ENCODE measurements around the gene CSRP2.

CSRP2 gene

GRCh38 chr12:76878899-76879709 lies at the start of gene CSRP2:
CSRP2 (minus strand) TSS chr12:76879019; CDS start chr12:76866260, 12,759 bp downstream.
- peak; percentile 40 for DNase-seq (ENCODE audit: low read depth)

- peak; percentile 2 for DNase-seq (ENCODE audit: low read depth)
Observed at GRCh38 chr12:76927170-76927784, 48.5 kb upstream of the CSRP2 start.

GRCh38 chr12:76925135-76925534 lies 46.3 kb upstream of the CSRP2 start:
- no peak for DNase-seq (ENCODE audit: low read depth)

DNA sequence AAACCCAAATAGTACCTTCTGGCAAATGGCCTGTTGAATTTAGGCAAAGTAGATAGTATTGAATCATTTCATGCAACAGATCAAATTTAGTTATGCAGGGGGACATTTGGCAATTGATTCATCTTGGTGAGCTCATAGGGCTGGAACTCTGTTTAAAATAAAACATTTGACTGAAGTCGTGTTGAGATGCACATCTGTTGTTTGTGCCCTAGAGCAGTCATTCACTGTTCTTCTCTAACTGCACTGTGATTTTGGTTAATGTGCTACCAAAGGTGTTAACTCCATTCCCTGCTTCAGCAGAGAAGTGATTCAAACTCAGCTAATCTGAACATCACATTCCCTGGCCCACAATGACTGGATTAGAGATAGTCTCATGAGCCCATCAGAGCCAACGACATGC lies 44.0 kb upstream of the CSRP2 start:
- DNase-seq (ENCODE audit: low read depth), result no peak

DNA sequence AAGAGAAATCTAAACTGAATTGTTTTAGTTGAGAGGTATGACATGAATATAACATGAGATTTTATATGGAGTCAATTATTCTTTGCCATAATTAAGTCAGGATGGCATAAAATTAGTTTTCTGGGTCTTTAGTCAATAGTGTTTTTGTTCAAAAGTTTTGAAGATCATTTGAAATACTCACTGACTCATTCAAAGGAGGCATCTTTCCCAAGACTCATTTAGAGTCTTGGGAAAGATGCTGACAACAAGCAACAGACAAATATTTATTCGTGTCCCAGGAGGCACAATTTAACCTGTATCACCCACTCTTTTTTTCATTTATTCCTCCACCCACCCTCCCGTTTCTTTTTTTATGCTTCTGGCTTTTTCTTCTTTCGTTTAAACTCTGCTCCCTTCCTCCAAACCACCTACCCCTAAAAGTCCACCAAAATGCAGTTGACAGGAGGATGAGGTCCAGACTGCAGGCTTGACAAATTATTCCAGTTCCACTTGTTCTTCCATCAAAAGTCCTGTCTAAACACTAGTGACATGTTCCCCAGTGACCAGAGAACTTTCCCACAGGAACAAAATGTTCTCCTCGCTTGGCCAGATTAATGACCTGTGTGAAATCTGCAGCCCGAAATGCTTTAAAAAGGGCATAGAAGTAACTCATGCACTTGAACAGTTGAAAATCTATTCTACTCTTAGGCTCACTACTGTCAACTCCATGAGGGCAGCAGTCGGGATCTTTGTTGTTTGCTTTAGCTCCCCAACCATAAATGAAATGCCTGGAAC lies 43.3 kb upstream of the CSRP2 start:
- DNase-seq (ENCODE audit: low read depth), result no peak

DNA sequence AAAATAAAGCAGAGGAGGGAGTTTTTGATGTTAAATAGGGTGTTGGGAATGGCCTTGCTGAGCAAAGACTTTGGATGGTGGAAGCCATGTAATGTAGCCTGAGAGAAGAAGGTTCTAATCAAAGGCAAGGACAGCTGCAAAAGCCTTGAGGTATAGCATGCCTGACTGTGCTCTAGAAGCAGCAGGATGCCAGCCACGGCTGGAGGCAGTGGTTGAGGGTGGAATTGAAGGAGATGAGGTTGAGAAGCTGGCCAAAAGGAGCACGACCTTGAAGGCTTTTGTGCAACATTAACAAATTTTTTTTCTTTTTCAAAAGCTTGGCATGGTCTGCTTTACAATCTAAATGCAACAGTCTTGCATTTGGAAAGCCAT lies 42.3 kb upstream of the CSRP2 start:
- DNase-seq (ENCODE audit: low read depth), result no peak

- no peak for DNase-seq (ENCODE audit: low read depth)
Observed at GRCh38 chr12:76920172-76921099, 41.6 kb upstream of the CSRP2 start.

DNA sequence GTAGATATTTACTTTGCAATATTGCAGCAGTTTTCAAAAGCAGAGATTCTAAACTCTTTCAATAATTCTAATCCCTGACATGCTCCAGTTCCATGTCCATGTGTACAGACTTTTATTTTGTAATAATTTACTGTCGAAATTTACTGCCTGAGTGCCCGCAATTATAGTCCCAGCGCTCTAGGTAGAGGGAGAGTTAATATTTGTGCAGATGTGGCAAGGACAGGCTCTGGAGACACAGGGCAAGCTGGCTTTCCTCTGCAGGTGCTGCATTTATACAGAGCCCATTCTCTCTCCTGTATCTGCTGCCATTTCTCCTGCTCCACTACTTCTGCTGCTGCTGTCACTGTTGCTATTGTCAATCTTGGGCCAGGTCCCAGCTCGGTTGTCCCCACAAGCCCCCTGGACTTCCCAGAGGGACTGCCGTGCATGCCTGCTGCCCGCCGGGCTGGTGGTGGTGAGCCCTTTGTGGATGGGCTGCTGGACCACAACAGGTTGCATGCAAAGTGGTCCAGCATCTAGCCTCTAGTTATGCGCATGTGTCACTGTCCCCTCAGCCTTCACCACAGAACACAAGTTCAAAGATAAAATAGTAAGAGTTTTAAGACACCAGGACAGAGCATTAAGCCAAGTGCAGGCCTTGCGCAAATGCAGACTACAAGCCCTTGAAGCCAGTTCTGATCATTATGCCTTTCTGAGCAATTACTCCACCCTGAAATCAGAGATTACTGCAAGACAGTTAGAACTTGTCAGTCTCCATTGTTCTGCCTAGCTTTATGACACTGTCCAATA lies 40.8 kb upstream of the CSRP2 start:
- DNase-seq (ENCODE audit: low read depth), result no peak

GRCh38 chr12:76916170-76916540 lies 37.3 kb upstream of the CSRP2 start:
- no peak for DNase-seq (ENCODE audit: low read depth)

- no peak for DNase-seq (ENCODE audit: low read depth)
Observed at GRCh38 chr12:76915361-76916169, 36.7 kb upstream of the CSRP2 start.

DNA sequence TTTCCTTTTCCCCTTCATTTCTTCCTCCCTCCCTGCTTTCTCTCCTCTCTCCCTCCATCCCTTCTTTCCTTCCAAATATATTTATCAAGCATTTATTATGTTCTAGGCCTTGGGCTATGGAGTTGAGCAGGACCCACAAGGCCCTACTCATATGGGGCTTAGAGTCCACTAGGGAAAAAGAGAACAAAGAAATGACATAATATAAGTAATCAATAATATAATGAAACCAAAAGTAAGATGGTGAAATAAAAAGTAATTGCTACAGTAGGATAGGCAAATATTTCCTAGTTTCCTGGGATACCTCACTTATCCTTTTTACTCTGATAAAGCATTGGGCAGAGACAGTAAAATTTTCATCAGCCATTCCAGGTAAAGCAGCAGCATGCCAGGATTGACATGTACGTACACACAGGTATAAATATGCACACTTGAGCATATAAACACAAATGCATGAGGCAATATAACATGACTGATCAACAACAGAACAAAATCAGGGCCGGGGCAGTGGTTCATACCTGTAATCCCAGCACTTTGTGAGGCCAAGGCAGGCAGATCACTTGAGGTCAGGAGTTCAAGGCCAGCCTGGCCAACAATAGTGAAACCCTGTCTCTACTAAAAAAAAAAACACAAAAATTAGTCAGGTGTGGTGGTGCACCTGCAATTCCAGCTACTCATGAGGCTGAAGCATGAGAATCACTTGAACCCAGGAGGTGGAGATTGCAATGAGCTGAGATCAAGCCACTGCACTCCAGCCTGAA lies 35.5 kb upstream of the CSRP2 start:
- DNase-seq (ENCODE audit: low read depth), result no peak

- DNase-seq (ENCODE audit: low read depth), result no peak
Observed at GRCh38 chr12:76909290-76909689, 30.5 kb upstream of the CSRP2 start.

DNA sequence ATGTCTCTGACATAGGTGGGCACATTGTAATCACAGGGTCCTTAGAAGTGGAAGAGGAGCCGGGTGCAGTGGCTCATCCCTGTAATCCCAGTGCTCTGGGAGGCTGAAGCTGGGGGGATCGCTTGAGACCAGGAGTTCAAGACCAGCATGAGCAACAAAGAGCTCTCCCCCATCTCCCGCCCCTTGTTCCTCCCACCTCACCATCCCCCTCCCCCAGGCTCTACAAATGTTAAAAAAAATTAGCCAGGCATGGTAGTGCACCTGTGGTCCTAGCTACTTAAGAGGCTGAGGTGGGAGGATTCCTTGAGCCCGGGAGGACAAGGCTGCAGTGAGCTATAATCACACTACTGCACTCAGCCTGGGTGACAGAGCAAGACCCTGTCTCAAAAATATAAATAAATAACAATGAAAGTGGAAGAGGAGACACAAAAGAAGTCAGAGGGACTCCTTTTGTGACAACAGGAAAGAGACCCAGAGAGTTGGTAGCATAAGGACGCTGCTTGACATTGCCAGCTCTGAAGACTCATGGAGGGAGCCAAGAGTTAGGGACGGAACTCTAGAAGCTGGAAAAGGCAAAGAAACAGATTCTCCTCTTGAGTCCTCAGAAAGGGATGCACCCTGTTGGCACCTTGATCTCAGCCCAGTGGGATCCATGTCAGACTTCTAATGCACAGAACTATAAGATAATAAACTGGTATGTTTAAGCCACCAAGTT lies 29.6 kb upstream of the CSRP2 start:
- no peak for DNase-seq (ENCODE audit: low read depth)

- DNase-seq (ENCODE audit: low read depth), result no peak
Observed at GRCh38 chr12:76901628-76902380, 23.0 kb upstream of the CSRP2 start.

GRCh38 chr12:76899522-76899921 lies 20.7 kb upstream of the CSRP2 start:
- no peak for DNase-seq (ENCODE audit: low read depth)

DNA sequence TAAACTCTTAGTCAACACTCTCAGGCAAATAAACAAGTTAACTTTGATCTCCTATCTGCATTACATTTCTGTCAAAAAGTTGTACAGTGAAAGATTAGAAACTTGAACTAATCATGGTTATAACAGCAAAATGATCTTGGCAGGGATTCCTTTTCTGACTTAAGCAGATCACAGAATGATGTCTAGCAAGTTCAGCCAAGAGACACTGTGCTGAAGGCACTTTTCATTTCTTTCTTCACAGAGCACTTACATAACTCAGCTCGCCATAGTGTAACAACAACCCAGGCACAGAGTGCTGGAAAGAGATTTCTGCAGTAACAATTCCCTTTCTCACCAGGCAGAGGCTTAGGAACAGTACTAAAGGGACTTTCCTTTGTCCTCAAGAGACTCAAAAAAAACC lies 19.6 kb upstream of the CSRP2 start:
- DNase-seq (ENCODE audit: low read depth), result no peak

- no peak for DNase-seq (ENCODE audit: low read depth)
Observed at GRCh38 chr12:76896274-76896673, 17.5 kb upstream of the CSRP2 start.

DNA sequence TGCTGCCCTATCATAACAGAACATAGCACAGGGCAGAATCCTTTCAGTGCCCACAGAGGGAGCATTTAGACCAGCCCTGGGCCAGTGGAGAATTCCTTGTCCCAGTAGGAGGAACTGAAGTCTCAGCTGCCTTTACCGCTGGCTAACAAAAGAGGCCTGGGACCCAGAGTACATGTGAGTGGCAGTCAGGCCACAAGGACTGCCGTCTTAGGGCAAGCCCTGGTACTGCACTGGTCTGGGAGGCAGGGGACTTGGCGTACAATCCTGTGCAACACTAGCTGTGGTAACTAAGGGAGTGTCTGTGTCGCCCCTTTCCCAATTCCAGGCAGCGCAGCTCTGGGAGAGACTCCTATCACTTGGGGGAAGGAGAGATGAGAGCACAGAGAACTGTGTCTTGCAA lies 17.0 kb upstream of the CSRP2 start:
- no peak for DNase-seq (ENCODE audit: low read depth)
